ENCODE measurements around the gene PAH.

Gene PAH

GRCh38 chr12:102816816-102817434 lies 100.1 kb downstream of the PAH start:
- peak; percentile 42 for DNase-seq

- DNase-seq: no peak
Measured at GRCh38 chr12:102814691-102815367, 102.2 kb downstream of the PAH start.

GRCh38 chr12:102812344-102812743 lies 104.7 kb downstream of the PAH start:
- DNase-seq: no peak

GRCh38 chr12:102811110-102811737 lies 105.8 kb downstream of the PAH start:
- peak; percentile 18 for DNase-seq

GRCh38 chr12:102808412-102808811 lies 108.6 kb downstream of the PAH start:
- no peak for DNase-seq

GRCh38 chr12:102806592-102806991 lies 110.5 kb downstream of the PAH start:
- DNase-seq: no peak

- no peak for DNase-seq
Measured at GRCh38 chr12:102806110-102806509, 110.9 kb downstream of the PAH start.

- no peak for DNase-seq
Measured at GRCh38 chr12:102800565-102800964, 116.5 kb downstream of the PAH start.

- no peak for DNase-seq
Measured at GRCh38 chr12:102799229-102799628, 117.8 kb downstream of the PAH start.

- DNase-seq: no peak
Measured at GRCh38 chr12:102797528-102797927, 119.5 kb downstream of the PAH start.

GRCh38 chr12:102793921-102794320 lies 123.1 kb downstream of the PAH start:
- DNase-seq: no peak
